GM19467 (cell line): ENCODE data around the gene PLBD1.

Source experiments
- ATAC-seq: cut with Tn5 transposase; IDR thresholded peaks from one replicate; pipeline ENCODE4 v1.9.1; 2021; ENCODE audit warnings: mild to moderate bottlenecking, moderate library complexity; ENCODE audit not compliant: unreplicated experiment

The PLBD1 gene

DNA sequence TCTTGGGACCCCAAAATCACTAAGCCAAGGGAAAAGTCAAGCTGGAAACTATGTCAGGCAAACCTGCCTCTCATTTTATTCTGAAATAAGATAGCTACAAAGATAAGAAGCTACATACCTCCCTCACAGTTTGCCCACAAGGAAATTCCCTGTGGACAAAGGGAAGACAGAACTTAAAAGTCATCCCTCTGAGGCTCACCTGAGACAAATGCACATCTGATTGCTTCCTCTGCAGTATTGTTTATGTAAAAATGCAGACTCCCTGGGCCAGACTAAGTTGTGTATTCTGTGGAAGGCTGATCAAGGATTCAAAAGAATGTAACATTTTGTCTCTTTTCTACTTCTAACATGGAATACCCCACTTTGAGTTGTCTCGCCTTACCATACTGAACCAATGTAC lies 2.5 kb upstream of the PLBD1 start:
- ATAC-seq: no peak

DNA sequence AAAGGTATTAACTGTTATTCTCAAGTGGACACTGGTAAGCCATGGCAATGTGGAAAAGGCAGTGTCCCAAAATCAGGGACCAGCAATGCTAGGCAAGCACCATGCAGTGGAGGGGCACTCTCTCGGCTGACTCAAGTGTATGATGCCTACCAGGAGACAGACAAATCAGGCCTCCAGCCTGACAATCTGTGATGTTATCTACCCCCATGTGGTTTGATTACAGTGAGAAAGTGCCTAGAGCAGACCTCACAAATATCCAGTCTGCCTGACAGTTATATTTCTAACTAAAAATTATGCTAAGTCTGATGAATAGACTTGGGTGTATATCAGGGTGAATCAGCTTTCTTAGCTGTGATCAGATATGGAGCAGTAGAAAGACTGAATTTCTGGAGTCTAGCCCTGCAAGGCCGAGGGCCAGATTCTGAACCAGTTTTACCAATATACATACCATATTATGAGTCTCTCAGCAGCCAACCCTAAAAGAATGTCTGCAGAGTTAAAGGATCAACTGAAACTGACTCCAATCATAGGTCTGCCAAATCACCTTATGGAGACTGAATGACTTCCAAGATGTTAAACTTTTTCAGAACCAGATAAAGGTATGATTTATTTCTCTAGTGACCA lies 3.2 kb downstream of the PLBD1 start:
- no peak for ATAC-seq

DNA sequence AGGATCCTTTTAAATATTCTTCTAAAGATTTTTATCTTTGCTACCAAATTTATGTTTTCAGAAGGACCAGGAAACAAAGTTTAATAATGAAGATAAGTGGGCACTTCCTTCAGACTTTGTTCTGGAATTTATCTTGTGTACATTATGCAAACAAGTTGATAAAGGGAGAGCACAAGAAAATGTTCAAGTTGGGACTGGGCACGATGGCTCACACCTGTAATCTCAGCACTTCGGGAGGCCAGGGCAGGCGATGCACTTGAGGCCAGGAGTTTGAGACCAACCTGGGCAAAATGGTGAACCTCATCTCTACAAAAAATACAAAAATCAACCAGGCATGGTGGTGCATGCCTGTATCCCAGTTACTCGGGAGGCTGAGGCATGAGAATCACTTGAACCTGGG lies 4.6 kb downstream of the PLBD1 start:
- ATAC-seq: no peak

DNA sequence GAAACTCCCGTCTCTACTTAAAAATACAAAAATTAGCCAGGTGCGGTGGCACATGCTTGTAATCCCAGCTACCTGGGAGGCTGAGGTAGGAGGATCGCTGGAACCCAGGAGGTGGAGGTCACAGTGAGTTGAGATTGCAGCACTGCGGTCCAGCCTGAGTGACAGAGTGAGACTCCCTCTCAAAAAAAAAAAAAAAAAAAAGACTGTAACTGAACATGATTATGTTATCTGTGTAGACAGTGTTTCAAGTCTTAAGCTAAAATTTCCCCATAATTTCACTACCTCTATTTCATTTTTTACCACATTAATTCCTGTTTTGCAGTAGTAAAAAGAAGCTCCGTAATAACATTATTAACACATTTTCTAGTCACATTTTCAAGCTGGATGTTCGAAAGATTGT lies 5.4 kb downstream of the PLBD1 start:
- ATAC-seq: no peak

DNA sequence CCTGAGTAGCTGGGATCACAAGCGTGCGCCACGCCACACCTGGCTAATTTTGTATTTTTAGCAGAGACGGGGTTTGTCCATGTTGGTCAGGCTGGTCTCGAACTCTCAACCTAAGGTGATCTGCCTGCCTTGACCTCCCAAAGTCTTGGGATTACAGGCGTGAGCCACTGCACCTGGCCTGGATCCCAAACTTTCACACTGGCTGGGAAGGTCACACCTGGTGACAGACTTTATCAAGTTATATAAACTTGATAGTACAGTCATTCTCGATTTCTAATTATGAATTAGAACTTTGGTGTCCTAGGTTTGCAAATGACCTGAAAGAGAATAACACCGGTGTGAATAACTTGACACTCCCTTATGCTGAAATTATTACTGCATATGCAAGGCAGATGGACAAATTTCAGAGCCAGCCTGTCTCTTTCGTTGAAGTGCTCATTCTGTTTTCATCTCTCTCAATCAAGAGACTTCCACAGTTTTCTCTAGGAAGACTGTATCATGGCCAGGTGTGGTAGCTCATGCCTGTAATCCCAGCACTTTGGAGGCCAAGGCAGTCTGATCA lies 5.9 kb downstream of the PLBD1 start:
- no peak for ATAC-seq

DNA sequence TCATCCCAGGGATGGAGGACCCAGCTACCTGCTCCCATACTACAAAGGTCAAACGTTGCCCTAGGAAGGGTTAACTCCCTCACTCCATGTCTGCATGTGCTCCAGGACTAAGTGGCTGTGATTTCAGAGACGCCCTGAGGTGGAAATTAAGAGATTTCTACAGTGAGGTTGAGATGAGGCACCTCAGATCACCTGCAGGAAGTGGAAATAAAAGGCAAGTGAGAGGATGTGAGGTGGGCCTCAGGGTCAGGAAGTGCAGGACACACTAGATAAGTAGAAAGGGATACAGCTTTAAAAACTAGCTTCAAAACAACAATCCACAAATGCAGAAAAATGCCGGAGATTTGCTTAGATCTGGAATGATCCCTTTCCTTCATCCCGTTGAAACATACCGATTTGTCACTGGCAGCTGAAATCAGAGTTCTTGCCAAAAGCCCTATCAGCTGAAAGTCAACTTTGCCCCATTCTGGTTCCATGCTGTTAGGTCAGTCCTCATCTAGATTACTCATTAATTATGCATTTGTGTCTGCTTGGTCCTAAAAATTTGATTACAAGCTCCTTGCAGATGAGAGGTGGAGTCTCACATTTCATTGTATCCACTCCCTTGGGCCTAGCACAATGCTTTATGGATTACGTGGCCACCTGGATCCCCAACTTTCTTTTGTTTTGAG lies 6.6 kb downstream of the PLBD1 start:
- no peak for ATAC-seq

DNA sequence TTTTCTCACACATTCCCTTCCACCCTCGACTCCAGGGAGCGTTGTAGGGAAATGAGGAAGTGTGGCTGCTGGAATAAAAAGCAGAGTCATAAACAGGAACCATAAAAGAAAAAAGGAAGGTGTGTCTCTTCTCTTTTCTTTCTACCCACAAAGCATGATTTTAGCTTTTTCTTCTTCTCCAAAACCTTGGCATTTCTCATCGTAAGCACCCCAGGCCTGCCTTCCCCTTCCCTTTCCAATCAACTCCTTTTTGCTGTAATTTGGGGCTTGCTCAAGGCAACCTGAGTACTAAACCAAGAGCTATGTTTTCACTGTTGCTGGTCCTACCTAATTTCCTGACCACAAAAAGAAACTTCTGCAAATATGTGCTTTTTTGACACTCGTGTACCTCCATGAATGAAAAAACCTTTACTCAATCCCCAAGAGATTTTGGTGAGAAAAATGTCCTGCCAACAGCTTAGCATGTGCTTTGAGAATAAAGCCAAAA lies 9.2 kb downstream of the PLBD1 start:
- no peak for ATAC-seq

DNA sequence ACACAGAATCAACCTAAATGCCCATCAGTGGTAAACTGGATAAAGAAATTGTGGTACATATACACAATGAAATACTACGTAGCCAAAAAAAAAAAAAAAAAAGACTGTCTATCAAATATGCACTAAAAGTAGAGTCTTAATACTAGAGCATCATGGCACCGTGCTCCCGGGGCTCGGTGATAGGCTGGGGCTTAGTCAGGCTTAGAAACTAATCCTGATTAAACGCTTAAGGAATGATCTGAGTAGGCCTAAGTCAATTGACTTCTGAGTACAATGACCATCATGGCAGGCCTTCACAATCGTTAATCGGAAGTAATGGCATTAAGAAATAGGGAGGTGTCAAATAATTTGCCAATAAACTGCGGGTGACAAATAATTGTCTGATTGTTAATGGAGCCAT lies 9.7 kb downstream of the PLBD1 start:
- ATAC-seq: no peak

DNA sequence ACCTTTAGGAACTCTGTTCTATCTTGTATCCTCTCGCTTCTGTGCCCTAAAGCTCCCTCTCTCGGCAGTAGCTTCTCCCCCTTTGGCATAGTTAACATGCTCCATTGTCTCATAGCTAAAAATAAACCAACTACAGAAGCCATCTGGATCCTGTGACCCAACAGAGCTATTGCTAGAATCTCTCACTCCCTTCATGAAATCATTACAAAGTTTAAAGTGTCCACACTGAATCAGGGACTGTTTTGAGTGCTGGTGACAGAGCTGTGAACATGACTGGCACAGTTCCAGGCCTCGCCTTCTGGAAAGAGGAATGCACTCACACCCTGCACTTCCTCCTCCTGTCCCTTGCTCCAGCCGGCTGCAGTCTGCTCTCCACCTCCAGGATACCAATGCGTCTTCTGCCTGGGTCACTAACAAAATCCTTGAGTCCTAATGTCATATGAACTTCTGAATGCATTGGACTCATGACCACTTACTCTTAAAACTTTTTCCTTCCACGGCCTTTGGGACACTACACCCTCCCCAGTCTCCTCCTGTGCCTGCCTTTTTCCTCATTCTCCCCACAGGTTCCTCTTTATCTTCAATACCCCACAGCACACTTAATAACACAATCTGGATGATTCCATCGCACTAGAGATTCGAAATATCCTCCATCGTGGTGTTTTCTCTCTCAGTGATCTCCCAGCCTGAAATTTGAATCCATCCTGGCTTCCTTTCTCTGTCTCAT lies 13.2 kb downstream of the PLBD1 start:
- ATAC-seq: no peak

DNA sequence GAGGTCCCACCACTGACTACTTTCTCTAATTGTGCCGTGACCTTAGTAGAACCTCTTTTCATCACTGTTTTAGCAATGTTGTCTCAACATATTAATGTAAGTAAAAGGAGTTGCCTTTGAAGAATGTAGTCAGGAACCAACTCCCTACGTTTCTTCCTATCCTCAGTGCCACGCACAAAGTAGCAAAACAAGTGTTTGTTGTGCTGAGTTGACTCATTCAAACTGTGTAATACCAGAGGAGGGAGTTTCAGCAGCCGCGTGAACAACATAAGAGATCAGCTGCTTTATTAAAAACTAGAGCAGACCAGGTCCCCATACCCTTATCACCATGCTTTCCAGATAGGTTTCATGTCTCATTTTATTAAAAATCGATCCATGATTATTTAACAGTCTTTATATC lies 19.1 kb downstream of the PLBD1 start:
- ATAC-seq: no peak

DNA sequence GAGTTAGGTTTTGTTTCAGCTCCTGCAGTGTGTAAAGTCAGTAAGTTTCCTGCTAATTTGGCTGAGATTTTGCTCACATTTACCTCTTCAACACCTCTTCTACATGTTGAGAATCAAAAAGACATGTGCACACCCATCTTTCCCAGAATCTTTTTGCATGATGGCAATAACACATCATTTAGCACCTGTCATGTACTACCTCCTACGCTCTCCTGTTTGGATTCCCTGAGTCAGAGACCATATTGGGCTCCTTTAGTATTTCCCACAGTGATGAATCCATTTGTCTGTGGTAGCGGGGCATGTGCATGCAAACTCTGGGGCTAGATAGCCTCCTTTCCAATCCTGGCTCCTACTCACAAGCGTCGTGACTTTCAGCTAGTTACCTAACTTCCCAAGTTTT lies 20.1 kb downstream of the PLBD1 start:
- no peak for ATAC-seq

DNA sequence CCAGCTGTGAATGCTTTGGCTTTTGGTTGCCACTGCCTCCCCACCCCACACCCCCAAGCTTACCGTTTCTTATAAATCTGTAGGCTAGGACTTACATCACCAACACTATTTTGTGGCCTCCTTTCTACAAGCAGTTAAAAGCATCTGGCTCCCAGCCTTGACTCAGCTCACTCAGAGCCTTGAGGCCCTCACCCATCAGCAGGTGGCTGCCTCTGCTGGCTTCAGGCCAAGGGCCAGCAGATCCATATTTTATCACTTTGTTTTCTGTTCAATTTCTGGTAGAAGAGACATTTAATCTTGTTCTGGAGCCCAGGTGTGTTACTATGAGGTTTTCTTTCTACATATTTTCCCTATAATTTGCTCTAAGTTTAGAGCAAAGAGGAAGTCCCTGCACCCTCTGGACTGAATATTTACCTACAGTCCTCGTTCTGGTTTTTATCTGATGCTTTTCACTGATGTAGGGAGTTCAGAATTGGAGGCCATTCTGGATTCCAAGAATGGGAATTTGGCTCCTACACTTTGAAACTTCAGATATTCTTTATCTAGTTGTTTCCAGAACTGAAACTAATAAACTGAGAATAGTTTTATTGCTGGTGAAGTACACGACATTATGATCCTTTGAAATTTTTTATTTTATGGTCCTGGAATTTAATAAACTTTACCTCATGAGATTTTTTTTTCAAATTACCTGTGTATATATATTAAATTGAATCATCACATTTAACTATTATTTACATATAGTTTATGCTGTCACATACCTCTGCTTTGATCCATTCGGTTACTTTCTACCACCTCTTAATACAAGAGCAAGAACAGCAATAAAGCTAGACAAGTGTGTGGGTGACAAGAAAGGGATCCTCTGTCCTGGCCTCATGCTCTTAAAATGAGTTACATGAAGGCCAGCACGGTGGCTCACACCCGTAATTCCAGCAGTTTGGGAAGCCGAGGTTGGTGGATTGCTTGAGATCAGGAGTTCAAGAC lies 22.2 kb downstream of the PLBD1 start:
- ATAC-seq: no peak

DNA sequence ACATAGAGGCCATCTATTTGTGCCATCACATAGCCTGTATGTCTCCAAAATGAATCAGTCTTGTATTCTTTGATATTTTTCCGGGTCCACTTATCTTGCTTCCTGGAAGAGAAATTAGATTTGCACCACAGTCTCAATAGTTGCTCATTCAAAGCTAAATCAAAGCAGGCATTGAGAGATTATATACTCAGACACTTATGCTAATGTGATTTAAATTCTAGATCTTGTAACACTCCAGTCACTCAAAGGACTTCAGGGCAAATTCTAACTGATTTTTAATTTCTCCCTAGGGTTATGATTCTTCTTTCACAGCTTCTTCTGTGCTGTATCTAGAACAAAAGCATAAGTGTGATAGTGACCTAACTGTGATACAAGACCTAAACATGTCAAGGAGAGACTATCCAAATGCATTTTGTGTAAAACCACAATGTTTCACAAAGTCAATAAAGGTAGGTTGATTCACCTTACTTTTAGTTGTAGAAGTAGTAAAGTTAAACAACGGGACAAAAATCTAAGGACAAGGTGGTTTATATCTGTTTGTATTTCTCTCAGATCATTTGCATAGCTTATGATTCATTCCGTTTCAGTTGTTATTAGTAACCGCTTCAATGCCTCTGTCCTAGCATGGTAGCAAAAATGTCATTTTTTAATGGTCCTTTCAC lies 26.8 kb downstream of the PLBD1 start:
- ATAC-seq: no peak

DNA sequence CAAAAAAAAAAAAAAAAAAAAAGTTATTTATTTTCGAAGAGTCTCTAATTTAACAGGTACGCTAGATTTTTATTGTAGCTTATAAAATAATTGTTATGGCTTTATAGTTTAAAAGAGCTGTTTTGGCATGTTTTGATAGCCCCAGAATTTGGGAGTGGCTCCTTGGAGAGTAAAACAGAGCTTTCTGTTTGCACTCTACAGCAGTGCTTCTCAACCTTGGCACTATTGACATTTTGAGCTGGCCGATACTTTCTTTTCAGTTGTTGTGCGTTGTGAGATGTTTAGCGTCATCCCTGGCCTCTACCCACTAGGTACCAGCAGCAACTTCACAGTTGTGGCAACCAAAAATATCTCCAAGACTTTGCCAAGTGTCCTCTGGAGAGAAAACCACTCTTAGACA lies 30.6 kb downstream of the PLBD1 start:
- no peak for ATAC-seq

DNA sequence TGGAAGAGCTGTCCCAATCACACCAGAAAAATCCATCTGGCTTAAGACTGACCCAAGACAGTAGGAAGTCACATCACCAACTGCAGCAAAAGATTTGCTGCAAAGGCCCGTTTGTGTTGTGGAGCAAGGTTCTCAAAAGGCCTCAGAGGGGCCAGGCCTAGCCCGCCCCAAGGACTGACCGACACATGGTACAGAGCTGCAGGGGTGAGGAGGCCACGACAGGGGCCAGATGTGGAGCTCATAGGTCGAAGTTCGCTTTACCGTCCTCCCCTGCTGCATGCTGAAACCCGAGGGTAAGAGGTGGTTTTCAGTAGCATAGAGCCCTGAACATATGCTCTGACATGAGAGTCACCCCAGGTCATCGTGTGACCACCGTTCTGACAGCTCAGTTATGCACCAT lies 35.5 kb downstream of the PLBD1 start:
- no peak for ATAC-seq

DNA sequence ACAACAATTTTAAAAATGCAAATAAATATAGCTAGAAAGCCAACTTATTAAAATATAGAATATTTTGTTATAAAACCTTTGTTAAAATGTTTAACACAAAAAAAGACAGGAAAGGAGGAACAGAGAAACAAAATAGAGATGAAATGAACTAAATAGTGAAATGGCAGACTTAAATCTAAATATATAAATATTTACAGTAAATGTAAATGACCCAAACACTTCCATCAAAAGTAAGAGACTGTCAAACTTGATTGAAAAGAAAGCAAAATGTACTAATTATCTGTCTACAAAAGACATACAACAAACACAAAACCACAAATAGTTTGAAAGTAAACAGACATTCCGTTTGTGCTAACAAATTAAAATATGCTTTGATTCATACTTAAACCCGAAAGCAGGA lies 41.7 kb downstream of the PLBD1 start:
- no peak for ATAC-seq

DNA sequence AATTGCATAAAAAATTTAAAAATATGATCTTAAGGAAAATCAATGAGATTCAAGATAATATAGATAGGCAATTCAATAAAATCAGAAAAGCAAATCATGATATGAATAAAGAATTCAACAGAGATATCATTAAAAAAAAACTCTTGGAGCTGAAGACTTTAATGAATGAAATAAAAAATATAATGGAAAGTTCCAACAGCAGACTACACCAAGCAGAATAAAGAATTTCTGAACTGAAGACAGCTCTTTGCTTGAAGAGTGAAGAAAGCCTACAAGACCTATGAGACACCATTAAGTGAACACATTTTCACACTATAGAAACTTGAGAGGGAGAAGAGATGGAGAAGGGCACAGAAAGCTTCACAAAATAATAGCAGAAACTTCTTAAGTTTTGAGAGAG lies 45.9 kb downstream of the PLBD1 start:
- no peak for ATAC-seq

DNA sequence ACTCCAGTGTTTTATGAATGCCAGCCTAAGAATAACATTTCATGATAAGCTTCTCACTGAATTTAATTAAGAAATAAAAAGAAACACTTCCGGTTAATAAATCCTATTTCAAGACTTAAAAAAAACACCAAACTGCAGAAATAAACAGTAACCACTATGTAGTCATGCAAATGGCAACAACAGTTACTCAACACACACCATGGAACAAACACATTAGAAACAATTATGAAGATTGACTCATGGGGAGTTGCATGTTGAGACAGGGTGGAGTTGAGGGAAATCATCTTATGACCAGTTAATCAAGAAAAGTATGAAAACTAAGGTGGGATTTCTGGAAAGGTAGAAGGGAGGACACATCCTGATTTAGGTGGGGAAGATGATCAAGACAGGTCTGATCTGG lies 52.7 kb downstream of the PLBD1 start:
- ATAC-seq: no peak

DNA sequence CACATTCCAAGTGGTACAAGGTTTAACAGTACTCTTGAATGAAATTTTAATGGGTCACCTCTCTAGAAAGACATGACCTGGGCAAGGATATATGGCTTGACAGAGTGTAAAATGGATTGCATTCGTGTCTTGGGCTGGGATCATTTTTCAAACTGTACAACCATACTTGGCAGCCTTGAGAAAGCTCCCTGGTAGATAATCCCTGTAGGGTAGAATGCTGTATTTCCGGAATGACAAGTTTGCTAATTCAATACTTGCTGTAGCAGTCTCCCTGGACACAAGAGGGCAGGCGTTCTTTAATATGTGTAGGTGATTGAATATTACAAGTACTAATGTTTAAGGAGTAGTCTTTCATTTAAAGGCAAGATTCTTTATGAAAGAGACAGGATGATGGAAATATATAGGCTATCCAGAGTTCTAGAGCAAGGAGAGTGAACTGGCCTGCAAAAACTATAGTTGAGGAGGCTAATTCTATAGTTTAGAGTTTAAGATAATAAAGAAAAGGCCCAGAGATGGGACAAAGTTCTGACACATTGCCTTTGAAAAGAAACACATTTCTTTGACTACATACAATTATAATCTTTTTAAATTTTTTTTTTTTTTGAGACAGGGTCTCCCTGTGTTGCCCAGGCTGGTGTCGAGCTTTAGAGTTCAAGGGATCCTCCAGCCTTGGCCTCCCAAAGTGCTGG lies 53.4 kb downstream of the PLBD1 start:
- ATAC-seq: no peak

DNA sequence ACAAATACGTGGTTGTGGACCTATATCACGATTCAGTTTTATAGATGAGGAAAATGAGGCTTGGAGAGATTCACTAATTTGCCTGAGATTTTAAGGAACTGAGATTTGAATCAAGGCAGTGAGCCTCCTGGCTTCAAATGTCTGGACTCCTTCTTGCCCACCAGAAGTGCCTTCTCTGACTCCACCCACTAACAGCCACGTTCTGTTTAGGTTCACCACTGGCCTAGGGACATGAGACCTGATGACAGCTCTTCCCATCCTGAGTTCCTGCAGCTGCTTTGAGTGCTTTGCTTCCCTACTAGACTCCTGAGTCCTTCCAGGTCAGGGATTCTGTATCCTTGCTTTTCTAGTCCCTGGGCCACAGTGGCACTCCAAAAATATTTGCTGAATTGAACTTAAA lies 57.1 kb downstream of the PLBD1 start:
- no peak for ATAC-seq
